Effector CD4-positive, alpha-beta T cell (primary cell): ENCODE results near the gene ARHGEF11.
"Not testable (repeated sequence)": the region's sequence is repeated elsewhere in the genome, so short reads cannot be mapped to it uniquely, and the experiment has no call there.

ENCODE experiments used
- DNase-seq: peaks from one replicate; pipeline ENCODE4 v3.0.0-alpha.2; 2020
- total RNA-seq: gene quantifications from one replicate; lab custom pipeline; 2026; lab: John Stamatoyannopoulos, UW

The ARHGEF11 gene, protein sequence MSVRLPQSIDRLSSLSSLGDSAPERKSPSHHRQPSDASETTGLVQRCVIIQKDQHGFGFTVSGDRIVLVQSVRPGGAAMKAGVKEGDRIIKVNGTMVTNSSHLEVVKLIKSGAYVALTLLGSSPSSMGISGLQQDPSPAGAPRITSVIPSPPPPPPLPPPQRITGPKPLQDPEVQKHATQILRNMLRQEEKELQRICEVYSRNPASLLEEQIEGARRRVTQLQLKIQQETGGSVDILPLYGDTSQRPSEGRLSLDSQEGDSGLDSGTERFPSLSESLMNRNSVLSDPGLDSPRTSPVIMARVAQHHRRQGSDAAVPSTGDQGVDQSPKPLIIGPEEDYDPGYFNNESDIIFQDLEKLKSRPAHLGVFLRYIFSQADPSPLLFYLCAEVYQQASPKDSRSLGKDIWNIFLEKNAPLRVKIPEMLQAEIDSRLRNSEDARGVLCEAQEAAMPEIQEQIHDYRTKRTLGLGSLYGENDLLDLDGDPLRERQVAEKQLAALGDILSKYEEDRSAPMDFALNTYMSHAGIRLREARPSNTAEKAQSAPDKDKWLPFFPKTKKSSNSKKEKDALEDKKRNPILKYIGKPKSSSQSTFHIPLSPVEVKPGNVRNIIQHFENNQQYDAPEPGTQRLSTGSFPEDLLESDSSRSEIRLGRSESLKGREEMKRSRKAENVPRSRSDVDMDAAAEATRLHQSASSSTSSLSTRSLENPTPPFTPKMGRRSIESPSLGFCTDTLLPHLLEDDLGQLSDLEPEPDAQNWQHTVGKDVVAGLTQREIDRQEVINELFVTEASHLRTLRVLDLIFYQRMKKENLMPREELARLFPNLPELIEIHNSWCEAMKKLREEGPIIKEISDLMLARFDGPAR (N-terminal part only)
- 63.0 reads per million, percentile 73 among the genes with 10 or more reads in this experiment for total RNA-seq

DNA sequence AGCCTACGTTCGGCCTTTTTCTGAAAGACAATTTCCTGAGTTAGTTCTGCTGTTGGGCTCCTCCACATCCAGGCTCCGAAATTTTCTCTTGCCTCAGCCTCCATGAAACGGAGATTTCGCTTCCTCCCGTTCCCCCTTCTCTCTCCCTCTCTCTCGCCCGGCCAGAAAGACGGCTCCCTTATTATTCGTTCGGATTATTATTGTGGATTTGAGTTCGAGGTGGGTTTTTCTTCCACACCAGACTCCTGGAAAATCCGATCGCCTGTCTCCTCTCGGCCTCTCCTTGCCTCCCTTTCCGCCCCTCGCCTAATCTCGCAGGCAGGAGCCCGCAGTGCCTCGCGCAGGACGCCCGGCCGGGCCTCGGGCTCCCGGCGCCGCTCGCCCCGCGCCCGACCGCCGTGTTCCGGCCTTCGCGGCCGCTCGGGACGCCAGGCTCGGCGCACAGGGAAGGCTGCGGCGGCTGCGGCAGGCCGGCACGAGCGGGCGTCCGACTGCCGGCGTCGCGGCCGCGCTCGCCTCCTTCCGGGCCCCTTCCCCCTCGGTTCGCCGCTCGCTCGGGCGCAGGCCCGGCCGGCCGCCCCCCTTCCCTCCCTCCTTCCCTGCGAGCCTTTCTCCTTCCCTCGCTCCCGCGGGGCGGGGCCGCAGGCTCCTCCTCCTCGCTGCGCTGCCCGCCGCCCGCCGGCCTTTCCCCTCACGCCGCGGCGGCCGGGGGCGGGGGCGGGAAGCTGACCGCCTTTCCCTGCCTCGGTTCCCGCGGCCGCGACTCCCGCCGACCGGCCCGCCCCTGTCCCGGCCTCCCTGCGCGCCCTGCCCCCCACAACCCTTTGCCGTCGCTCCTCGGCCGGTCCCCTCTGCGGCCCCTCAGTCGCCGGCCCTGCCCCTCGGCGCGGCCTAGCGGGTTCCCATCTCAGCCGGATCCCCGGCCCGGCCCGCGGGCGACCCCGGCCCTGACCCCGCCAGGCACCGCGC lies at the start of gene ARHGEF11:
Gene ARHGEF11 (minus strand): TSS at position 493 of the 969 bp plus-strand sequence. CDS start 1,412 bp downstream, outside the sequence.
- DNase-seq = no peak

DNA sequence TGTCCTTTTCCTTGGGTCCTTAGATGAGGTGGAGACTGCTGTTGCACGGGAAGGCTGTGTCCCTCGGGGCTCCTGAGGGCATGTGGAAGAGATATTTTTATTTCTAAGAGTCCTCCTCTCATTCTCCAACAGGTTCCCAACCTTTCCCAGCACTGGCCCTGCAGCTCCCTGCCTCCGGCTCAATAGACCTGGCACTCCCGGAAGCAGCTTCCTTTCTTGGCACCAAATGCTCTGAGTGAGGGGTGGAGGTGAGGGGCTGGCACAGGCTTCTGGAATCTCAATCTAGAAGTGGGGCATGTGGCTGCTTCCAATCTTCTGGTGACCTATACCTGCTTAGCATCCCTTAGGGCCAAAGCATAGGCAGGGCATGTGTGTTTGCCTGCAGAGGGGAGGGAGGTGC lies 49.5 kb upstream of the ARHGEF11 start:
- DNase-seq = no peak

DNA sequence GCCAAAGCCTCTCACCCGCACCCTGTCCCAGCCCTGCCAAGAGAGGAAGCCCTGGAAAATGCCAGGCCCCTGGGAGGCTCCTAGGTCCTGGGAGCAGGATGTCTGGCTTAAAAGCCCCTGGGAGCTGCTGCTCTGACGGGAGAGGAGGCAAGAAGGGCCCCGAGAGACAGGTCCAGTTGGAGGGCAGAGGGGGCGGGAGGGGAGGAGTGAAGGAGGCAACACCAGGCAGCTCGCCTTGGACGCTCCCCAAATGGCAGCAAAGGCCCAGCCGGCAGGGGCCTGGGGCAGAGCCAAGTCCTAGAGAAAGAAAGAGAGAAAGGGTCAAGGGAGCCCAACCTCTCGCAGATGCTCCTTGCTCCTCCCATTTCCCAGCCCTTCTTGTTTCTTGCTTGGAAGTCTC lies 47.3 kb upstream of the ARHGEF11 start:
- DNase-seq = no peak

DNA sequence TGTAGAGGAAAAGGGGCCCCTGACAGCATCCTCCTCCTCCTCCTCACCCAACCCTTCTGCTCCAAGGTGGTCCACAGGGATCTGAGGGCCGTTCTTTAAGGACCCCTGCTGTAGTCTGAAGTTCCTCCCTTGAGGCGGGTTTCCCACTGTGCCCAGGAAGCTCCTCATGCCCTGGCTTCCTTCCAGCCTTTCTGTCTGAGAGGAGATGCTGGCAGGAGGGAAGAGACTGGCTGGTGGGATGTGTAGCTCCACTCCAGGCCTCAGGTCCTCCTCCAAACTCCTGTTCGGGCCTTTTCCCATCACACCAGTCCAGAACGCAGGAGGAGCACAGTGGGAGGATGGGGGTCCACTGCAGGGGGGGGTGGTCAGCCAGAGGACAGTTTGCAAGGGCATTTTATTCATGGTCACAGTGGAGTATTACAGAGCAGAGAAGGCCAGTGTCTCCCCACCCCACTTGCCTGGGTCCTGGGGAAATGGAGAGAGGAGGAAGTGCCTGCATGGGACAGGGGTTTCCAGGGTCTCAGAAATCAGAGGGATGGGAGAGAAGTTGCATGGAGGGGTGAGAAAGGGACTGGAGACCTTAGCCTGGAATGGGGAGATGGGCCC lies 46.2 kb upstream of the ARHGEF11 start:
- no peak for DNase-seq

DNA sequence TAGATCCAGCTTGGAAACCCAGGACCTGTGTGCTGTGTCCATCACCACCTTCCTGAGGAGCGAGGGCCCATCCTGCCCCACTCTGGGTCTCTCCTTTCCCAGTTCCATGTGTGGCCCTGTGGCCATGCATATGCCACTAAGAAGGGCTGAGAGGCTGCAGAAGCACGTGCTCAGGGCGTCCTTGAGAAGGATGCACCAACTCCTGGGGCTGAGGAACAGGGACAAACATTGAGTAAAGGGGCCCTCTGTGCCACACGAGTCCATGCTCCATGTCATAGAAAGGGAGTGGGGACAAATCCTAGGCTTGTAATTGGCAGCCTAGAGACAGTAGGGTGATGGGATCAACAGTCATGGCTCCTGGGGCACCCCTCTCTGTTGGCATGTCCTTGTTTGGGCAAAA lies 45.6 kb upstream of the ARHGEF11 start:
- DNase-seq = no peak

DNA sequence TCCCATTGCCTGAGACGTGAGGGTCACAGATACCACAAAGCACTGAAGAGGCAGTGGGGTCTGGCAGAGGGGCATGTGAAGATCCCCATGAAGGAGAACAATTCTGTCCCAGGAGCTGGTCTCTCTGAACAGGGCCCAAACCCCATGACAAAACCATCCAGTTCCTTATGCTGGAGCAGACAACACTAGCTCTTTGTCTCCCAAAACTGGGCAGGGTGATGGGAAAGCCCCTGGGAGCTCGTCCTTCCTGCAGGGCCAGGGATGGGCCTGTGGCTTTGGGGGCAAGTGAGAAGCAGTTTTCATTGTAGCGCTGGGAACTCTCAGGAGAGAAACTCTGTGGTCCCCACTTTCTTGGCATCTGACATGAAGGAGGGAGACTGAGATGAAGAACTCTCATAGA lies 45.2 kb upstream of the ARHGEF11 start:
- no peak for DNase-seq

DNA sequence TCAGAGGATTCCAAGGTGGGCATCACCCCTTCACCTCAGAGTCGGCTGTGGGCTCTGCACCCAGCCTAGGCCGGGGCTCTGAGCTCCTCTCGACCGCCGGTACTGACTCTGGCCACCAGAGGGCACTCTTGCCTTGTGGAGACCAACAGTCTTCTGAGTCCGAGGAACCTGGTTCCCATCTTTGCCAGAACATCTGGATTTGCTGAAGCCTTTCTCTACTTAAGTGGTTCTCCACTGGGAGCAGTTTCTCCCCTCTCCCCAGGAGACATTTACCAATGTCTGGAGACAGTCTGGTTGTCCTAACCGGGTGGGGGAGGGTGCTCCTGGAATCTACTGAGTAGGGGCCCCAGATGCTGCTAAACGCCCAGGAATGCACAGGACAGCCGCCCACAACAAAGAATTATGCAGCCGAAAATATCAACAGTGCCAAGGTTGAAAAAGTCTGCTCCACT lies 44.7 kb upstream of the ARHGEF11 start:
- DNase-seq = peak; percentile 89

DNA sequence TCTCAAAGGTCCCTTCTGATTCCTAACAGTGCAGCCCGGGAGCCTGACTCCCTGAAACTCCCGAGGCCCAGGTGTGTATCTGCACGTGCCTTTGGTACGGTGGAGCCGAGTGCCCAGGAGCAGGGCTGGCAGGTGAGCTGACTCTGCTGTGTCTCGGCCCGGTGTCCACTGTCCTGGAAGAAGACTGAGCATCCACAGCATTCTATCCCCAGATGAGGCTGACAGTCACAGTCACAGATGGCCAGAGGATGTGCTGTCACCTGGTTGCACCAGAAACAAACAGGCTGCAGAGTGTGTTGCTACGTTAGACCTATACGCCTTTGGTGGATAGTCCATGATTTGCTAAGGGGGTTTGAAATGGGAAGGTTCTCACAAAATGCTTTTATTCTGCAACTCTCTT lies 44.2 kb upstream of the ARHGEF11 start:
- no peak for DNase-seq

DNA sequence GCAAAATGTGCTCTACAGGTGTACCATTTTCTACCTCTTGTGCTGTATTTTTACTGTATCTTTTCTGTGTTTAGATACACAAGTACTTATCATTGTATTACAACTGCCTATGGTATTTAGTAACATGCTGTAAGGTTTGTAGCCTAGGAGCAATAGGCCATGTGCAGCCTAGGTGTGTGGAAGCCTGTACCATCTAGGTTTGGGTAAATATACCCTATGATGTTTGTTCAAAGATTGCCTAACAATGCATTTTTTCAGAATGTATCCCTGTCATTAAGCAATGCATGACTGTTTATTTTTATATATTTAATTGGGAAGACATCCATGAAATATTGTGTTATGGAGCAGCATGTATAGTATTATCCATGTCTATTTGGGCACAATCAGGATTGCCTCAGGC lies 43.1 kb upstream of the ARHGEF11 start:
- no peak for DNase-seq

DNA sequence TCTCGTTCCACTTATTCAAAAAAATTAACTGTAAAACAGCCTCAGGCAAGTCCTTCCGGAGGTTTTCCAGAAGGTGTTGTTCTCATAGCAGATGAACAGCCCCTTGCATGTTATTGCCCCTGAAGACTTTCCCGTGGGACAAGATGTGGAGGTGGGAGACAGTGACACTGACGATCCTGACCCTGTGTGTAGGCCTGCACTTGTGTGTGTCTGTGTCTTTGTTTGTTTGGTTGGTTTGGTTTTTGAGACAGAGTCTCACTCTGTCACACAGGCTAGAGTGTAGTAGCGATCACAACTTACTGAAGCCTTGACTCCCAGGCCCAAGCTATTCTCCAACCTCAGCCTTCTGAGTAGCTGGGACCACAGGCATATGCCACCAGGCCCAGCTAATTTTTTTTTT lies 41.5 kb upstream of the ARHGEF11 start:
- no peak for DNase-seq

DNA sequence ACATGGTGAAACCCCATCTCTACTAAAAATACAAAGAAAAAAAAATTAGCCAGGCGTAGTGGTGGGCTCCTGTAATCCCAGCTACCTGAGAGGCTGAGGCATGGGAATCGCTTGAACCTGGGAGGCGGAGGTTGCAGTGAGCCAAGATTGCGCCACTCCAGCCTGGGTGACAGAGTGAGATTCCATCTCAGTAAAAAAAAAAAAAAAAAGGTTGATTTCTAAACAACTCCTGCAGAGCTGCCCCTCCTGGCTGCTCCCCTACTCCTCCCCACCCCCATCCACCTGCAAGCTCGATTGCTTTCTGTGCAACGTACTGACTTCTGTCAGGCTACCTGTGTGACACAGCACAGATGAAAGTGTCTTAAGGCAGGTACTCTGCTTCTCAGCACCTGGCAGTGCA lies 40.8 kb upstream of the ARHGEF11 start:
- DNase-seq = no peak

DNA sequence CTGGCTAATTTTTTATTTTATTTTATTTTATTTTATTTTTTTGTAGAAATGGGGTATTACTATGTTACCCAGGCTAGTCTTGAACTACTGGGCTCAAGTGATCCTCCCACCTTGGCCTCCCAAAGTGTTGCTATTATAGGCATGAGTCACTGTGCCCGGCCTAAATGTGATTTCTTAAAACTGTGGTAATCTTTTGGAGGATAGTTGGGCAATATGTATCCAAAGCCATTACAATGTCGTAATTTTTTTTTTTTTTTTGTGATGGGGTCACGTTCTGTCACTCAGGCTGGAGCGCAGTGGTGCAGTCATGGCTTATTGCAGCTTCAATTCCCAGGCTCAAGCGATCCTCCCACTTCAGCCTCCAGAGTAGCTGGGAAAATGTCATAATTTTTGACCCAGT lies 39.9 kb upstream of the ARHGEF11 start:
- no peak for DNase-seq

DNA sequence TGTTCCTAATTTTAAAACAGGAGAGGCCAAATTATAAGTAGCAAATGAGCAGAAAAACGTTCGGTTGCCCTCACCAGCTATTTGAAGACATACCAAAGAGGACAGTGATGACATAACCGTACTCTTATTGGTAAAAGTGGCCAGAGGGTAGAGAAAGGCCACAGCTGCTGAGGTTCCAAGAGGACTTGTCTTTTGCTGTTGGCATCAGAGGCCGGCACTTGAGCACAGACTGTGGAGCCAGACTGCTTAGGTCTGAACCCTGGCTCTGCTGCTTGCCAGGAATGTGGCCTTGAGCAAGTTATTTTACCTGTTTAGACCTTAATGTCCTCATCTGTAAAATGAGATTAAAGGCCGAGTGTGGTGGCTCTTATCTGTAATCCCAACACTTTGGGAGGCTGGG lies 39.2 kb upstream of the ARHGEF11 start:
- DNase-seq = no peak

DNA sequence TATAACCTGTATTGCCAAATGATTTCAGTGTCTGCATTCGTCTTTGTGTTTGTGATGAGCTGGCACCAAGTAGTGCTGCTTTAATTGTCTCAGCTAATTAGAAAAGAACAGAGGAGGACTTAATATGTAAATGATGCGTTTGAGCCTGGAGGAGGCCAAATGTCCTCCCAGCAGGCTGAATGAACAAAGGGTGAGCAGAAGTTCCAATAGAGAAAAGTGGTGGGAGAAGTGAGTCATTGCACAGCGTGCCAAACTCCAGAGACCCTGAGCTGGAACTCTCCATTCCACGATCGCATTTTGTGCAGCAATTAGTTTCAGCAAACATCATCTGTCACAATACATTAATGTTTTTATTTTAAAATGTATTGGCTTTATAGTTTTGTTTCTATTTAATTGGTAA lies 36.2 kb upstream of the ARHGEF11 start:
- DNase-seq = no peak

DNA sequence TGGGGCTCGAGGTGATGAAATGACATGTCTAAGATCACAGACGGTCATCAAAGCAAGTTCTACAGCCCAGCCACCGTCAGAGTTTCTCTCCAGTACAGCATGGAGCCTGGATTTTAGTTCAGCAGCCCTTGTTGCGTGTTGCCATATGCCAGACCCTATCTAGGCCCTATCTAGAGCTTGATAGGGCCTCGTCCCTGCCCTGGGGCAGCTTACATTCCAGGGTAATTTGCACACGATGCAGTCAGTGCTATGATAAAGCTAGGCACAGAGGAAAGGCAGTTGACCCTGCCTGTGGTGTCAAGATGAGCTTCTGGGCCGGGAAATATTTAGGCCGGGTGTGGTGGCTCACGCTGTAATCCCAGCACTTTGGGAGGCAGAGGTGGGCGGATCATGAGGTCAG lies 35.2 kb upstream of the ARHGEF11 start:
- no peak for DNase-seq

DNA sequence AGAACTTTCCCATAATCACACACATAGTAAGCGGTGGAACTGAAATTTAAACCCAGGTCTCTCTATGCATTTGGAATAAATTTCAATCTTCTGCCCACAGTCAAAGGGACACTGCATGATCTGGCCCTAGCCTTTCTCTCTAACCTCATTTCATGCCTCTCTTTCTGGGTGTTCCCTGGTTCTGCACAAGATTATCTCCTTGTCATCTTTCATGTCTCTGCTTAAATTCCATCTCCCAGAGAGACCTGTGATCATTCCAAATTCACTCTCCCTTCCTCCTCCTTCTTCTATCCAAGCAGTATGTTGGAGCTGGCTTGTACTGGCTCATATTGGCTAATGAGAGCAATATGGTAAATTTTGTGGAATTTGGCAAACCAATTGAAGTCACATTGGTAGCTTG lies 31.9 kb upstream of the ARHGEF11 start:
- no peak for DNase-seq

DNA sequence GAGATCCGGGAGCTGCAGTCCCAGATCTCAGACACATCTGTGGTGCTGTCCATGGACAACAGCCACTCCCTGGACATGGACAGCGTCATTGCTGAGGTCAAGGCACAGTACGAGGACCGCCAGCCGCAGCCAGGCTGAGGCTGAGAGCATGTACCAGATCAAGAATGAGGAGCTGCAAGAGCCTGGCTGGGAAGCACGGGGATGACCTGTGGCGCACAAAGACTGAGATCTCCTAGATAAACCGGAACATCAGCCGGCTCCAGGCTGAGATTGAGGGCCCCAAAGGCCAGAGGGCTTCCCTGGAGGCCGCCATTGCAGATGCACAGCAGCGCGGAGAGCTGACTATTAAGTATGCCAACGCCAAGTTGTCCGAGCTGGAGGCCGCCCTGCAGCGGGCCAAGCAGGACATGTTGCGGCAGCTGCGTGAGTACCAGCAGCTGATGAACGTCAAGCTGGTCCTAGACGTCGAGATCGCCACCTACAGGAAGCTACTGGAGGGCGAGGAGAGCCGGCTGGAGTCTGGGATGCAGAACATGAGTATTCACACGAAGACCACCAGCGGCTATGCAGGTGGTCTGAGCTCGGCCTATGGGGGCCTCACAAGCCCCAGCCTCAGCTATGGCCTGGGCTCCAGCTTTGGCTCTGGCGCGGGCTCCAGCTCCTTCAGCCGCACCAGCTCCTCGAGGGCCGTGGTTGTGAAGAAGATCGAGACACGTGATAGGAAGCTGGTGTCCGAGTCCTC lies 28.6 kb upstream of the ARHGEF11 start:
- no peak for DNase-seq

DNA sequence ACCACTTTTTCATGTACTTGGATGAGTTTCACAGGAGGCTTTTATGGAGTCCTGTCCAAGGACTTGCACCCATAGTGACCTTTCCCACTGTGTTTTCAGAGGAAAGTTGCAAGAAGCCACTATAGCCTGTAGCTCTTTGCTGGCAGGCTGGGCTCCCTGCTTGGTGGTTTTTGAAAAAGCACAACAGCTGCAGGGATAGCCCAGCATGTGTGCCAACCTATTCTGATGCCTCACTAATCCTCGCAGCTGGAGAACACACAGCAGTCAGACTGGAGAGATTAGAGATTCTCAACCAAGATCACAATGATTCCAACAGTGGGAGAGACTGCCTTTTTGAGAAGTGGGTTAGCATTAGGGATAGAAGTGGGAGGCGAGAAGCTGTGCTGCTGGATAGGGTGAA lies 24.1 kb upstream of the ARHGEF11 start:
- no peak for DNase-seq

DNA sequence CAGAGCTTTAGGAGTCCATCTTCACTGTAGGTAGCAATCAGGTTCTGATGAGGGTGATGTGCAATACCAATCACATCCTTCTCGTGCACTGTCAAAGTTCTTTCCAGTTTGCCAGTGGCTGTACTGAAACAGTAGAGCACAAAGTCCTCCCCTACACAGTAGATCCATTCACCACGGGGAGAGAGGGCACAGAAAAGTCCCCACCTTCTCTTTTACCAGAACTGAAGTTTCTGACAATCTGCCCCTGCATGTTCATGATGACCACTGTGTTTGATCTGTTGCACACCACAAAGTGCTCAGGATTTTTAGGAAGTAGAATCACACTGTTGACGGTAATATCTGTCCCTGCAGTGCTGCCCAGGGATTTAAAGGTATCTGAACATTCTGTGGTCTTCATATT lies 13.7 kb upstream of the ARHGEF11 start:
- not testable (repeated sequence) for DNase-seq

DNA sequence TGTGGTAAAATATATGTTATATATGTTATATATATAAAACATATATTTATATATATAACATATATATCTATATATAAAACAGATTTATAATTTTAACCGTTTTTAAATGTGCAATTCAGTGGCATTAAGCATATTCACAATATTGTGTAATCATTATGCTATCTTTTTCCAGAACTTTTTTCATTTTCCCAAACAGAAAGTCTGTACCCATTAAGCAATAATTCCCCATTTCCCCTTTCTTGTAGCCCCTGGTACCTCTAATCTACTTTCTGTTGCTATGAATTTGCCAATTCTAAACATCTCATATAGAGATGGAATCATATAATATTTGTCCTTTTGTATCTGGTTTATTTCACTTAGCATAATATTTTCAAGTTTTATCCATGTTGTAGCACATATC lies 10.7 kb upstream of the ARHGEF11 start:
- DNase-seq = no peak

DNA sequence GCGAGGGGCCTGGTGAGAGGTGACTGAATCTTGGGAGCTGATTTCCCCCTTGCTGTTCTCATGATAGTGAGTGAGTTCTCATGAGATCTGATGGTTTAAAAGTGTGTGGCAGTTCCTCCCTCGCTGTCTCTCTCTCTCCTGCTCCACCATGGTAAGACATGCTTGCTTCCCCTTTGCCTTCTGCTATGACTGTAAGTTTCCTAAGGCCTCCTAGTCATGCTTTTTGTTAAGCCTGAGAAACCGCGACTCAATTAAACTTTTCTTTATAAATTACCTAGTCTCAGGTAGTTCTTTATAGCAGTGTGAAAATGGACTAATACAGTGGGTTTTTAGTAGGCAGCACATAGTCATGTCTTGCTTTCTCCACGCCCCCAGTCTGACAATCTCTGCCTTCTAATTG lies 10.2 kb upstream of the ARHGEF11 start:
- DNase-seq = not testable (repeated sequence)
